ENCODE measurements around the gene SEC14L1. TPM values are rescaled to one million over a fixed set of nuclear protein-coding genes. Genes with fewer than 3 reads are reported as not detected.

SEC14L1 gene
- total and polyA plus RNA-seq, 4 donors = 17.2 to 99.8 (median 49.2) TPM

DNA sequence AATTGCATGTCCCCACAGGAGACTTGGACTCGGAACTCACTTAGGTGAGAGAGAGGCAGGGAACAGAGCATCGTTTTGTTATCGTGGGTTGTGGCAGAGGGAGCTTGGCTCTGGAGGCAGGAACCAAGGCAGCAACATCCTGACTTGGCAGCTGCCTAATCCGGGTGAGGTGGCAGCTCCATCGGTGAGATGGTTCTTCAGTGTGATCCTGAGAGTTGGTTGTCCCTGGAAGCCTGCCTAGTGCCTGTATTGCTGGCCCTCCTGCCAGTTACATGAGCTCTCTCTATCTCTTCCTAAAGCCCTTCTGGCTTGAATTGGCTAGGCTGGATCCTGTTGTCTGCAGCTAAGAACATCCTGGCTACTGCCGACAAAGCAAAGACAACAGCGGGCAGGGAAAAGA lies 19.9 kb upstream of the SEC14L1 start:
- H3K36me3 ChIP-seq (ENCODE audit: control insufficient read depth in 1 of 2, insufficient read depth in 2 of 2, low read length in 1 of 2) = no peaks in the 10 kb centered on the region
- H3K4me3 ChIP-seq (ENCODE audit: low read length in 2 of 2) = no peak overlapping the region
- 57 to 62% methylated on average over 7 of the region's 7 CpGs for WGBS, 2 donors
- H3K27ac ChIP-seq (ENCODE audit: low read depth in 1 of 2, low read length in 2 of 2) = peak overlapping the region in 1 of 2 donors; percentile 30
- H3K9me3 ChIP-seq (ENCODE audit: control insufficient read depth, low read length) = no peaks in the 10 kb centered on the region
- DNase-seq (no peak), ATAC-seq (ENCODE audit: low FRiP score) (no peak)
- H3K4me1 ChIP-seq (ENCODE audit: control insufficient read depth in 1 of 2, insufficient read depth in 2 of 2, low read length in 2 of 2) = no peaks in the 10 kb centered on the region
- intact Hi-C loops (cut with DNase I) = no loop called here
- no peaks in the 10 kb centered on the region for H3K27me3 ChIP-seq (ENCODE audit: control insufficient read depth in 1 of 2, insufficient read depth in 2 of 2, low read length in 1 of 2)

DNA sequence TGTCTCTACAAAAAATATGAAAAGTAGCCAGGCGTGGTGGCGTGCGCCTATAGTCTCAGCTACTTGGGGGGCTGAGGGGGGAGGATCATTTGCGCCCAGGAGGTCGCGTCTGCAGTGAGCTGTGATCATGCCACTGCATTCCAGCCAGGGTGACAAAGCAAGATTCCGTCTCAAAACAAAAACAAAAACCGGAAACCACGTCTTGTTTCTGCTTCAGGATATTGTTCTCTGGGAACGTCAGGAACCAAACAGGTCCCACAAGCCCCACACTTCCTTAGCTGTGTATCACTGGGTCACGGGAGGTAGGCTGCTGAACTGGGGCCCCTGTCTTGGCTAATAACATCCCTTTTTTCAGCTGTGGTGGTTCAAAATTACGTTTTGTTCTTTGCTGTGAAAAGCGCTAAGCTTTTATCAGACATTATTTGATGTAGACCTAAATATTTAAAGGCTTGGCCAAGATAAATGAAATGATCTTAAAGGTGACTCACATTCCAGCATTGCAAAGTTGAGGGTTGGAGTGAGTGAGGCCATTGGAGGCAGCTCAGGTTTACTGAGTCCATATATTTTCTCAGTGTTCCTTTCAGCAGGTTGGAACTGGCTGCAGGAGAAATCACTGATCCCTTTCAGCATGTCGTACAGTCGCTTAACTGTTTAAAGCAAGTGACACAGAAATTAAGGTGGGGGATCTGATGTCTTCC lies 16.4 kb upstream of the SEC14L1 start:
- peak overlapping the region in 1 of 2 donors; percentile 53 for H3K27ac ChIP-seq (ENCODE audit: low read depth in 1 of 2, low read length in 2 of 2)
- DNase-seq = peak in 1 of 2 donors; percentile 55
- WGBS, 2 donors = 32 to 34% methylated on average over 15 of the region's 15 CpGs
- no peaks in the 10 kb centered on the region for H3K36me3 ChIP-seq (ENCODE audit: control insufficient read depth in 1 of 2, insufficient read depth in 2 of 2, low read length in 1 of 2)
- H3K27me3 ChIP-seq (ENCODE audit: control insufficient read depth in 1 of 2, insufficient read depth in 2 of 2, low read length in 1 of 2) = no peaks in the 10 kb centered on the region
- no peak overlapping the region for H3K4me3 ChIP-seq (ENCODE audit: low read length in 2 of 2)
- H3K9me3 ChIP-seq (ENCODE audit: control insufficient read depth, low read length) = no peaks in the 10 kb centered on the region
- intact Hi-C loops (cut with DNase I) = no loop called here
- no peak for ATAC-seq (ENCODE audit: low FRiP score)
- H3K4me1 ChIP-seq (ENCODE audit: control insufficient read depth in 1 of 2, insufficient read depth in 2 of 2, low read length in 2 of 2) = no peaks in the 10 kb centered on the region

- 65 to 67% methylated on average over 8 of the region's 8 CpGs for WGBS, 2 donors
- Histone ChIP-seq H3K27me3 (ENCODE audit: control insufficient read depth in 1 of 2, insufficient read depth in 2 of 2, low read length in 1 of 2) (no peaks in the 10 kb centered on the region), H3K36me3 (ENCODE audit: control insufficient read depth in 1 of 2, insufficient read depth in 2 of 2, low read length in 1 of 2) (no peaks in the 10 kb centered on the region), H3K4me3 (ENCODE audit: low read length in 2 of 2) (no peak overlapping the region), H3K27ac (ENCODE audit: low read depth in 1 of 2, low read length in 2 of 2) (no peak overlapping the region), H3K4me1 (ENCODE audit: control insufficient read depth in 1 of 2, insufficient read depth in 2 of 2, low read length in 2 of 2) (peaks cover 0 to 1% of the 10 kb centered on the region in 2 donors), H3K9me3 (ENCODE audit: control insufficient read depth, low read length) (no peaks in the 10 kb centered on the region)
- no peak for DNase-seq
- intact Hi-C loops (cut with DNase I) = no loop called here
- ATAC-seq (ENCODE audit: low FRiP score) = no peak
Measured at GRCh38 chr17:77125432-77125901, 15.3 kb upstream of the SEC14L1 start.

DNA sequence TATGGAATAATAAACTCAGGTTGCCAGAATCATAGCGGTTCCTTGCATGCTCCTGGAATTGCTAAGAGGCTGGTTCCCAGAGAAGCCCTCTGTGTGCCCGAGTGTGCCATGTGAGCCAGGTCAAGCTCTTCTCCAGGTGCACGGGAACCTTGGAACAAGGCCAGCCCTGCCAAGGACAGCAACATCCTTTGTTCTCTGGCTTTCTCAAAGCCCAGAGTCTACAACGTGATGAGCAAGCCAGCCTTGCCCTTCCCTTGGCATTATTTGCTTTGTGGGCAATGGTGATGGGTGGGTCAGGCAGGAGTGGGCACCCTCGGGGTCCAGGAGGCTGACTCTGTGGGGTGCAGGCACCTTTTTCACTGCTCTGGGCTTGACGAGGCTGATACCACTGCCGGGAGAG lies 14.2 kb upstream of the SEC14L1 start:
- Histone ChIP-seq H3K9me3 (ENCODE audit: control insufficient read depth, low read length) (no peaks in the 10 kb centered on the region), H3K36me3 (ENCODE audit: control insufficient read depth in 1 of 2, insufficient read depth in 2 of 2, low read length in 1 of 2) (no peaks in the 10 kb centered on the region), H3K4me1 (ENCODE audit: control insufficient read depth in 1 of 2, insufficient read depth in 2 of 2, low read length in 2 of 2) (peaks cover 0 to 1% of the 10 kb centered on the region in 2 donors), H3K27me3 (ENCODE audit: control insufficient read depth in 1 of 2, insufficient read depth in 2 of 2, low read length in 1 of 2) (no peaks in the 10 kb centered on the region), H3K4me3 (ENCODE audit: low read length in 2 of 2) (no peak overlapping the region), H3K27ac (ENCODE audit: low read depth in 1 of 2, low read length in 2 of 2) (no peak overlapping the region)
- DNase-seq (no peak), ATAC-seq (ENCODE audit: low FRiP score) (no peak)
- intact Hi-C loops (cut with DNase I) = no loop called here
- WGBS, 2 donors = 81 to 82% methylated on average over 7 of the region's 7 CpGs

- no peaks in the 10 kb centered on the region for H3K27me3 ChIP-seq (ENCODE audit: control insufficient read depth in 1 of 2, insufficient read depth in 2 of 2, low read length in 1 of 2)
- H3K27ac ChIP-seq (ENCODE audit: low read depth in 1 of 2, low read length in 2 of 2) = no peak overlapping the region
- intact Hi-C loops (cut with DNase I) = no loop called here
- no peak overlapping the region for H3K4me3 ChIP-seq (ENCODE audit: low read length in 2 of 2)
- ATAC-seq (ENCODE audit: low FRiP score) (peak; percentile 59), DNase-seq (peak; percentile 81 to 88)
- no peaks in the 10 kb centered on the region for H3K9me3 ChIP-seq (ENCODE audit: control insufficient read depth, low read length)
- H3K36me3 ChIP-seq (ENCODE audit: control insufficient read depth in 1 of 2, insufficient read depth in 2 of 2, low read length in 1 of 2) = no peaks in the 10 kb centered on the region
- peaks cover 0 to 1% of the 10 kb centered on the region in 2 donors for H3K4me1 ChIP-seq (ENCODE audit: control insufficient read depth in 1 of 2, insufficient read depth in 2 of 2, low read length in 2 of 2)
- 75 to 80% methylated on average over 18 of the region's 18 CpGs for WGBS, 2 donors
Measured at GRCh38 chr17:77127735-77128361, 12.9 kb upstream of the SEC14L1 start.

DNA sequence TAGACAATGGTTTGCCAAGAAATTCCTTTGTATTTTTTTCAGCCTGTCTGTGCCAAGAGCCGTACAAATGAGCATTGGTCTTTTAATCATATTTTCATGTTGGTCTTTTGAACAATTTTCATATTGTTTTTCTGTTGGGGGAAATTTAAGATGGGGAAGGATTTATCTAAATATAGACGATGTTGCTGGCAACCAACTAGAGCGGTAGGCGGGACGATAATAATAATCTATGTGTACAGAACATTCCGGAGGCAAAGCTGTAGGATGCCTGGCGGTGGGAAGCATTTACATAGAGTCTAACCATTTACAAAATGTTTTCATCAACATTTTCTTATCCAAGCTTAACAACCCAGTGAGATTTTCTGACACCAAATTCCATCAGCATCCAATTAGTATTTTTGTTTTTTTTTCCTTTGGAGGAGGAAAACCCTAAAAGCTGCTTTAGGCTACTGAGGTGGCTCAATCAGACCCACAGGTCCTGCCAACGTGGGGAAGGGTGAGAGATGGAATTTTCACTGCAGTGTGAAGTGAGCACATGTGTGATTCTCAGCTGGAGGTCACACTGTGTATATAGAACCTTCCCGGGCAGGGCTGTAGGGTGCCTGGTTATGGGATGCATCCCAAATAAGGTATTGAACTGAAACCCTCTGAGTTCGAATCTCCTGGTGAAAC lies 11.7 kb upstream of the SEC14L1 start:
- ATAC-seq (ENCODE audit: low FRiP score) (no peak), DNase-seq (no peak)
- H3K9me3 ChIP-seq (ENCODE audit: control insufficient read depth, low read length) = no peaks in the 10 kb centered on the region
- H3K27me3 ChIP-seq (ENCODE audit: control insufficient read depth in 1 of 2, insufficient read depth in 2 of 2, low read length in 1 of 2) = no peaks in the 10 kb centered on the region
- peak overlapping the region in 1 of 2 donors; percentile 28 for H3K27ac ChIP-seq (ENCODE audit: low read depth in 1 of 2, low read length in 2 of 2)
- 15 to 16% methylated on average over 10 of the region's 10 CpGs for WGBS, 2 donors
- no peaks in the 10 kb centered on the region for H3K36me3 ChIP-seq (ENCODE audit: control insufficient read depth in 1 of 2, insufficient read depth in 2 of 2, low read length in 1 of 2)
- peaks cover 0 to 1% of the 10 kb centered on the region in 2 donors for H3K4me1 ChIP-seq (ENCODE audit: control insufficient read depth in 1 of 2, insufficient read depth in 2 of 2, low read length in 2 of 2)
- intact Hi-C loops (cut with DNase I) = no loop called here
- H3K4me3 ChIP-seq (ENCODE audit: low read length in 2 of 2) = no peak overlapping the region

DNA sequence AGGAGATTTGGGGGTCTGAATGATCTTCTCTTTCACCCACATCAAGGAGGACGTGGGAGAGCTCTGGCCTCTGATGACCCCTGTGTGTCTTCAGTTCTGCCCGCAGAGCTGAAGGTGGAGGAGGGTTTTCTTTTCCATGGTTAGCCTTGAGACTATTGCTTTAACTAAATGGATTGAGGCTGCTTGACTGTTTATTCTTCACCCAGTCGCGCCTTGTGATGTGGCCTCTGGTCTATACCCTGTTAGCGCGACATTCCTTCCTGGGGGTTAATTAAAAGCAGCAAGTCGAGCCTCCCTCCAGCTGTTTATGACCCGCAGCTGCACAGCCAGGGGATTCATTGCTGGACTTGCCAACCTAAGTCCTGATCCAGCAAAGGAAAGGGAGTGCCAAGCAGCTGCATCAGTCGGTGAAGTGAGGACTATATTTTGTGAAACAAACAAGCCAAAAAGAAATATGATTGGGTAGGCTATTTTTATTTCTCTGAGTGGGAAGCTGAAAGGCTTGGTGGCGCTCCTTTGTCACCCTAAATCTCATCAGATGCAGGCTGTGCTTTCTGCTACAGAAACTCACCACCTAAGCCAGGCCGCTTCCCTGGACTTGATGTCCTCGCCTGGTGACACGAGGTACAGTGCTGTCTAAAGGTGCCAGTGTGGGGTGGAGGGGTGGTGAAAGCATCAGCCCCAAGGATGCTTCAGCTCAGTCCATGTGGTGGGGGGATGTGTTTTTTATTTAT lies 11.0 kb upstream of the SEC14L1 start:
- ATAC-seq (ENCODE audit: low FRiP score) = no peak
- no peaks in the 10 kb centered on the region for H3K27me3 ChIP-seq (ENCODE audit: control insufficient read depth in 1 of 2, insufficient read depth in 2 of 2, low read length in 1 of 2)
- WGBS, 2 donors = 28 to 31% methylated on average over 13 of the region's 13 CpGs
- no peak overlapping the region for H3K27ac ChIP-seq (ENCODE audit: low read depth in 1 of 2, low read length in 2 of 2)
- no peak overlapping the region for H3K4me3 ChIP-seq (ENCODE audit: low read length in 2 of 2)
- no peaks in the 10 kb centered on the region for H3K36me3 ChIP-seq (ENCODE audit: control insufficient read depth in 1 of 2, insufficient read depth in 2 of 2, low read length in 1 of 2)
- peaks cover 0 to 1% of the 10 kb centered on the region in 2 donors for H3K4me1 ChIP-seq (ENCODE audit: control insufficient read depth in 1 of 2, insufficient read depth in 2 of 2, low read length in 2 of 2)
- no peaks in the 10 kb centered on the region for H3K9me3 ChIP-seq (ENCODE audit: control insufficient read depth, low read length)
- intact Hi-C loops (cut with DNase I) = no loop called here
- DNase-seq = peak in 1 of 2 donors; percentile 42

- peaks cover 0 to 1% of the 10 kb centered on the region in 2 donors for H3K4me1 ChIP-seq (ENCODE audit: control insufficient read depth in 1 of 2, insufficient read depth in 2 of 2, low read length in 2 of 2)
- WGBS, 2 donors = 92 to 96% methylated on average over 9 of the region's 9 CpGs
- peak in 1 of 2 donors; percentile 24 for DNase-seq
- no peak for ATAC-seq (ENCODE audit: low FRiP score)
- no peaks in the 10 kb centered on the region for H3K36me3 ChIP-seq (ENCODE audit: control insufficient read depth in 1 of 2, insufficient read depth in 2 of 2, low read length in 1 of 2)
- intact Hi-C loops (cut with DNase I) = no loop called here
- no peaks in the 10 kb centered on the region for H3K9me3 ChIP-seq (ENCODE audit: control insufficient read depth, low read length)
- no peak overlapping the region for H3K27ac ChIP-seq (ENCODE audit: low read depth in 1 of 2, low read length in 2 of 2)
- no peak overlapping the region for H3K4me3 ChIP-seq (ENCODE audit: low read length in 2 of 2)
- no peaks in the 10 kb centered on the region for H3K27me3 ChIP-seq (ENCODE audit: control insufficient read depth in 1 of 2, insufficient read depth in 2 of 2, low read length in 1 of 2)
Measured at GRCh38 chr17:77130525-77130924, 10.2 kb upstream of the SEC14L1 start.
